ENCODE results near the gene RAD51AP1.

RAD51AP1 gene

GRCh38 chr12:4530982-4531586 lies 7.6 kb upstream of the RAD51AP1 start:
- Mint-ChIP-seq H3K36me3 (peaks cover under 1% of the 10 kb centered on the region), H3K27ac (no peak overlapping the region), H3K9me3 (no peaks in the 10 kb centered on the region), H3K4me1 (peaks cover under 1% of the 10 kb centered on the region), H3K4me3 (no peak overlapping the region), H3K27me3 (no peaks in the 10 kb centered on the region)

- peak overlapping the region; percentile 15 for H3K27ac Mint-ChIP-seq
- no peaks in the 10 kb centered on the region for H3K27me3 Mint-ChIP-seq
- peaks cover 33% of the 10 kb centered on the region for H3K4me1 Mint-ChIP-seq
- no peak overlapping the region for H3K4me3 Mint-ChIP-seq
- H3K36me3 Mint-ChIP-seq: no peaks in the 10 kb centered on the region
- no peaks in the 10 kb centered on the region for H3K9me3 Mint-ChIP-seq
Measured at GRCh38 chr12:4535092-4535491, 3.6 kb upstream of the RAD51AP1 start.

GRCh38 chr12:4535871-4536270 lies 2.8 kb upstream of the RAD51AP1 start:
- peaks cover 33% of the 10 kb centered on the region for H3K4me1 Mint-ChIP-seq
- peak overlapping the region; percentile 42 for H3K27ac Mint-ChIP-seq
- H3K27me3 Mint-ChIP-seq: no peaks in the 10 kb centered on the region
- no peaks in the 10 kb centered on the region for H3K36me3 Mint-ChIP-seq
- no peak overlapping the region for H3K4me3 Mint-ChIP-seq
- no peaks in the 10 kb centered on the region for H3K9me3 Mint-ChIP-seq

GRCh38 chr12:4539167-4539870 lies 629 bp downstream of the RAD51AP1 start:
- Mint-ChIP-seq H3K4me1 (peaks cover 33% of the 10 kb centered on the region), H3K27ac (peak overlapping the region; percentile 100), H3K9me3 (no peaks in the 10 kb centered on the region), H3K36me3 (no peaks in the 10 kb centered on the region), H3K4me3 (peak overlapping the region; percentile 95), H3K27me3 (no peaks in the 10 kb centered on the region)

- H3K27ac Mint-ChIP-seq: no peak overlapping the region
- H3K4me3 Mint-ChIP-seq: peak overlapping the region; percentile 95
- H3K36me3 Mint-ChIP-seq: no peaks in the 10 kb centered on the region
Measured at GRCh38 chr12:4540170-4540569, 1.5 kb downstream of the RAD51AP1 start.

GRCh38 chr12:4540638-4541037 lies 1.9 kb downstream of the RAD51AP1 start:
- H3K4me3 Mint-ChIP-seq: no peak overlapping the region
- no peaks in the 10 kb centered on the region for H3K27me3 Mint-ChIP-seq
- no peaks in the 10 kb centered on the region for H3K36me3 Mint-ChIP-seq
- H3K27ac Mint-ChIP-seq: no peak overlapping the region
- H3K9me3 Mint-ChIP-seq: no peaks in the 10 kb centered on the region
- peaks cover 33% of the 10 kb centered on the region for H3K4me1 Mint-ChIP-seq

More at GRCh38 chr12:4540170-4540569, 1.5 kb downstream of the RAD51AP1 start:
- peaks cover 33% of the 10 kb centered on the region for H3K4me1 Mint-ChIP-seq
- H3K27me3 Mint-ChIP-seq: no peaks in the 10 kb centered on the region
- no peaks in the 10 kb centered on the region for H3K9me3 Mint-ChIP-seq

- H3K27me3 Mint-ChIP-seq: no peaks in the 10 kb centered on the region
- H3K27ac Mint-ChIP-seq: no peak overlapping the region
- H3K9me3 Mint-ChIP-seq: no peaks in the 10 kb centered on the region
- peaks cover 3% of the 10 kb centered on the region for H3K36me3 Mint-ChIP-seq
- no peak overlapping the region for H3K4me3 Mint-ChIP-seq
- no peaks in the 10 kb centered on the region for H3K4me1 Mint-ChIP-seq
Measured at GRCh38 chr12:4545195-4545594, 6.5 kb downstream of the RAD51AP1 start.

- Mint-ChIP-seq H3K4me3 (no peak overlapping the region), H3K27me3 (no peaks in the 10 kb centered on the region), H3K4me1 (no peaks in the 10 kb centered on the region), H3K9me3 (no peaks in the 10 kb centered on the region), H3K27ac (no peak overlapping the region), H3K36me3 (peaks cover 4% of the 10 kb centered on the region)
Measured at GRCh38 chr12:4552191-4552590, 13.5 kb downstream of the RAD51AP1 start.

- Mint-ChIP-seq H3K27ac (no peak overlapping the region), H3K4me1 (no peaks in the 10 kb centered on the region), H3K4me3 (no peak overlapping the region), H3K9me3 (no peaks in the 10 kb centered on the region), H3K27me3 (no peaks in the 10 kb centered on the region), H3K36me3 (peaks cover 4% of the 10 kb centered on the region)
Measured at GRCh38 chr12:4553943-4554342, 15.3 kb downstream of the RAD51AP1 start.

- Mint-ChIP-seq H3K4me3 (no peak overlapping the region), H3K4me1 (no peaks in the 10 kb centered on the region), H3K27ac (no peak overlapping the region), H3K27me3 (no peaks in the 10 kb centered on the region), H3K36me3 (no peaks in the 10 kb centered on the region), H3K9me3 (no peaks in the 10 kb centered on the region)
Measured at GRCh38 chr12:4555804-4556203, 17.1 kb downstream of the RAD51AP1 start.

- H3K27me3 Mint-ChIP-seq: no peaks in the 10 kb centered on the region
- no peaks in the 10 kb centered on the region for H3K4me1 Mint-ChIP-seq
- no peaks in the 10 kb centered on the region for H3K36me3 Mint-ChIP-seq
- no peak overlapping the region for H3K4me3 Mint-ChIP-seq
- H3K27ac Mint-ChIP-seq: no peak overlapping the region
- H3K9me3 Mint-ChIP-seq: no peaks in the 10 kb centered on the region
Measured at GRCh38 chr12:4556735-4557530, 18.2 kb downstream of the RAD51AP1 start.

GRCh38 chr12:4557586-4557985 lies 18.9 kb downstream of the RAD51AP1 start:
- H3K4me3 Mint-ChIP-seq: no peak overlapping the region
- no peaks in the 10 kb centered on the region for H3K9me3 Mint-ChIP-seq
- H3K27me3 Mint-ChIP-seq: no peaks in the 10 kb centered on the region
- H3K27ac Mint-ChIP-seq: no peak overlapping the region
- peaks cover 4% of the 10 kb centered on the region for H3K4me1 Mint-ChIP-seq
- no peaks in the 10 kb centered on the region for H3K36me3 Mint-ChIP-seq

- H3K27ac Mint-ChIP-seq: no peak overlapping the region
- H3K27me3 Mint-ChIP-seq: peaks cover 3% of the 10 kb centered on the region
- H3K4me3 Mint-ChIP-seq: no peak overlapping the region
- H3K36me3 Mint-ChIP-seq: no peaks in the 10 kb centered on the region
- H3K4me1 Mint-ChIP-seq: peaks cover 7% of the 10 kb centered on the region
- H3K9me3 Mint-ChIP-seq: no peaks in the 10 kb centered on the region
Measured at GRCh38 chr12:4558171-4558570, 19.5 kb downstream of the RAD51AP1 start.

GRCh38 chr12:4562034-4562657 lies 23.5 kb downstream of the RAD51AP1 start, which contains the start of gene DYRK4:
TSS of gene DYRK4 (plus strand) at chr12:4562208. CDS start at chr12:4562246, 38 bp downstream.
- Mint-ChIP-seq H3K4me1 (peaks cover 25% of the 10 kb centered on the region), H3K36me3 (no peaks in the 10 kb centered on the region), H3K4me3 (no peak within 1 kb of the TSS), H3K9me3 (no peaks in the 10 kb centered on the region), H3K27ac (no peak within 1 kb of the TSS), H3K27me3 (peaks cover 15% of the 10 kb centered on the region)

GRCh38 chr12:4563336-4563735 lies 24.6 kb downstream of the RAD51AP1 start:
- Mint-ChIP-seq H3K36me3 (no peaks in the 10 kb centered on the region), H3K4me3 (no peak overlapping the region)

More at GRCh38 chr12:4563336-4563735, 24.6 kb downstream of the RAD51AP1 start:
- Mint-ChIP-seq H3K27ac (no peak overlapping the region), H3K27me3 (peaks cover 15% of the 10 kb centered on the region), H3K9me3 (no peaks in the 10 kb centered on the region), H3K4me1 (peaks cover 25% of the 10 kb centered on the region)
